Measurements from ENCODE around the gene TXNDC16.
A peak's percentile ranks its signal among the peaks of the same experiment; 100 is the strongest.

Gene TXNDC16

DNA sequence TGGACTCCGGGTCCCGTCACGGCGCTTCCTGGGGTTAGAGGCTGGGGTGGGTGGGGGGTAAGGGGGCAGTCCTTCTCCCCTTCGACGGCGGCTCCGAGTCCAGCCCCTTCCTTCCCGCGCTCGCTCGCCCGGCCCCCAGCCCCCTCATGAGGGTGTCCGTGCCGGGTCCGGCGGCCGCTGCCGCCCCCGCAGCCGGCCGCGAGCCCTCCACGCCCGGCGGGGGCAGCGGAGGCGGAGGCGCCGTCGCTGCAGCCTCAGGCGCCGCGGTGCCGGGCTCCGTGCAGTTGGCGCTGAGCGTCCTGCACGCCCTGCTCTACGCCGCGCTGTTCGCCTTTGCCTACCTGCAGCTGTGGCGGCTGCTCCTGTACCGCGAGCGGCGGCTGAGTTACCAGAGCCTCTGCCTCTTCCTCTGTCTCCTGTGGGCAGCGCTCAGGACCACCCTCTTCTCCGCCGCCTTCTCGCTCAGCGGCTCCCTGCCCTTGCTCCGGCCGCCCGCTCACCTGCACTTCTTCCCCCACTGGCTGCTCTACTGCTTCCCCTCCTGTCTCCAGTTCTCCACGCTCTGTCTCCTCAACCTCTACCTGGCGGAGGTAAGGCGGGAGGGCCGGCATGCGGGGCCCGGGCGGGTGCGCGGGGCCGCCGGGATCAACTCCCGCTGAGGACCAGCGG lies 831 bp upstream of the TXNDC16 start:
- peaks cover 0 to 3% (median 0%) of the 10 kb centered on the region in 4 experiments for H3K36me3 ChIP-seq (ENCODE audit: control insufficient read depth in 4 of 4, insufficient read depth in 4 of 4, low read length in 3 of 4)
- H3K4me1 ChIP-seq (ENCODE audit: control extremely low read depth in 1 of 4, control insufficient read depth in 4 of 4, insufficient read depth in 4 of 4, low read length in 3 of 4) = peaks cover 19 to 38% (median 27%) of the 10 kb centered on the region in 4 experiments
- H3K27me3 ChIP-seq (replicated peaks in 2 of 5; ENCODE audit: control insufficient read depth in 4 of 5, insufficient read depth in 5 of 5, low read length in 4 of 5) = peaks cover 0 to 3% (median 0%) of the 10 kb centered on the region in 5 experiments
- H3K9me3 ChIP-seq (ENCODE audit: control extremely low read depth in 1 of 5, control insufficient read depth in 4 of 5, insufficient read depth in 2 of 5, low read depth in 1 of 5, low read length in 4 of 5) = peaks cover 0 to under 1% (median 0%) of the 10 kb centered on the region in 5 experiments
- WGBS (ENCODE audit: insufficient coverage) = 0% methylated on average over 49 of the region's 69 CpGs
- peak overlapping the region; percentile 66 to 96 (median 82) for H3K4me3 ChIP-seq (ENCODE audit: control insufficient read depth in 1 of 7, extremely low read depth in 1 of 7, insufficient read depth in 4 of 7, low read depth in 2 of 7, low read length in 6 of 7)
- POLR2A ChIA-PET = interaction anchor here (1.5 kb wide), 1 partner anchor 242 kb away, joined by 3 read pairs; no protein-coding TSS in a partner anchor
- DNase-seq = peak; percentile 7 to 50 (median 31)
- no peak overlapping the region for H3K27ac ChIP-seq (ENCODE audit: insufficient read depth in 1 of 2, low read depth in 1 of 2, low read length in 2 of 2, poor library complexity in 1 of 2, severe bottlenecking in 2 of 2)
- CTCF ChIA-PET = interaction anchor here (1.2 to 3.0 kb wide), 6 partner anchors 9 to 236 kb away, joined by 3 to 12 read pairs (median 6); no protein-coding TSS in a partner anchor

- CTCF ChIA-PET = interaction anchor here (0.6 to 3.0 kb wide), 10 partner anchors 8 to 1512 kb away, joined by 3 to 12 read pairs (median 4); no protein-coding TSS in a partner anchor
- peak; percentile 45 to 54 (median 49) for DNase-seq
- Histone ChIP-seq H3K27me3 (replicated peaks in 2 of 5; ENCODE audit: control insufficient read depth in 4 of 5, insufficient read depth in 5 of 5, low read length in 4 of 5) (peaks cover 0 to 3% (median 0%) of the 10 kb centered on the region in 5 experiments), H3K27ac (ENCODE audit: insufficient read depth in 1 of 2, low read depth in 1 of 2, low read length in 2 of 2, poor library complexity in 1 of 2, severe bottlenecking in 2 of 2) (peak overlapping the region; percentile 47 to 84), H3K9me3 (ENCODE audit: control extremely low read depth in 1 of 5, control insufficient read depth in 4 of 5, insufficient read depth in 2 of 5, low read depth in 1 of 5, low read length in 4 of 5) (no peaks in the 10 kb centered on the region), H3K4me1 (ENCODE audit: control extremely low read depth in 1 of 4, control insufficient read depth in 4 of 4, insufficient read depth in 4 of 4, low read length in 3 of 4) (peaks cover 19 to 38% (median 27%) of the 10 kb centered on the region in 4 experiments), H3K4me3 (ENCODE audit: control insufficient read depth in 1 of 7, extremely low read depth in 1 of 7, insufficient read depth in 4 of 7, low read depth in 2 of 7, low read length in 6 of 7) (peak overlapping the region; percentile 73 to 95 (median 86)), H3K36me3 (ENCODE audit: control insufficient read depth in 4 of 4, insufficient read depth in 4 of 4, low read length in 3 of 4) (peaks cover 0 to 4% (median under 1%) of the 10 kb centered on the region in 4 experiments)
- POLR2A ChIA-PET = interaction anchor here (0.6 to 1.5 kb wide), 4 partner anchors 13 to 283 kb away, joined by 3 to 5 read pairs (median 3); no protein-coding TSS in a partner anchor
- 0% methylated on average over 7 of the region's 8 CpGs for WGBS (ENCODE audit: insufficient coverage)
Measured at GRCh38 chr14:52551696-52552062, 626 bp downstream of the TXNDC16 start.

DNA sequence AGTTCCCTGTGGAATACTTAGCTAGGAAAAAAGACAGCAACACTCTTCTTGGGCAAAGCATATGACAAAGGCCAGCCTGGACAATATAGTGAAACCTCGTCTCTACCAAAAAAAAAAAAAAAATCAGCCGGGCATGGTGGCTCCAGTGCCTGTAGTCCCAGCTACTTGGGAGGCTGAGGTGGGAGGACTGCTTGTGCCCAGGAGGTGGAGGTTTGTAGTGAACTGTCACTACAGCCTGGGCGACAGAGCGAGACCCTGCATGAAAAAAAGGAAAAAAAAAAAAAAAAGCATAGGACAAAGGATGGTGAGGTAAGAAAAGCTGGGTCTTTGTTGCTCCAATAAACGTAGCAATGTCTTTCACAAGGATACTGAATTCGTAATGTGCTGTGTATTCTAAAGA lies 1.1 kb downstream of the TXNDC16 start:
- peaks cover 0 to 3% (median 0%) of the 10 kb centered on the region in 5 experiments for H3K27me3 ChIP-seq (replicated peaks in 2 of 5; ENCODE audit: control insufficient read depth in 4 of 5, insufficient read depth in 5 of 5, low read length in 4 of 5)
- no peak for DNase-seq
- peak overlapping the region in 1 of 2 experiments; percentile 84 for H3K27ac ChIP-seq (ENCODE audit: insufficient read depth in 1 of 2, low read depth in 1 of 2, low read length in 2 of 2, poor library complexity in 1 of 2, severe bottlenecking in 2 of 2)
- no peaks in the 10 kb centered on the region for H3K9me3 ChIP-seq (ENCODE audit: control extremely low read depth in 1 of 5, control insufficient read depth in 4 of 5, insufficient read depth in 2 of 5, low read depth in 1 of 5, low read length in 4 of 5)
- peak overlapping the region in 6 of 7 experiments; percentile 80 to 95 (median 89) for H3K4me3 ChIP-seq (ENCODE audit: control insufficient read depth in 1 of 7, extremely low read depth in 1 of 7, insufficient read depth in 4 of 7, low read depth in 2 of 7, low read length in 6 of 7)
- CTCF ChIA-PET = interaction anchor here (0.6 to 3.0 kb wide), 6 partner anchors 10 to 1512 kb away, joined by 3 to 12 read pairs (median 4); no protein-coding TSS in a partner anchor
- POLR2A ChIA-PET = interaction anchor here (0.6 to 1.5 kb wide), 4 partner anchors 13 to 282 kb away, joined by 3 to 5 read pairs (median 3); no protein-coding TSS in a partner anchor
- H3K36me3 ChIP-seq (ENCODE audit: control insufficient read depth in 4 of 4, insufficient read depth in 4 of 4, low read length in 3 of 4) = peaks cover 0 to 4% (median under 1%) of the 10 kb centered on the region in 4 experiments
- H3K4me1 ChIP-seq (ENCODE audit: control extremely low read depth in 1 of 4, control insufficient read depth in 4 of 4, insufficient read depth in 4 of 4, low read length in 3 of 4) = peaks cover 19 to 38% (median 27%) of the 10 kb centered on the region in 4 experiments
- WGBS (ENCODE audit: insufficient coverage) = 79% methylated on average over 3 of the region's 6 CpGs

DNA sequence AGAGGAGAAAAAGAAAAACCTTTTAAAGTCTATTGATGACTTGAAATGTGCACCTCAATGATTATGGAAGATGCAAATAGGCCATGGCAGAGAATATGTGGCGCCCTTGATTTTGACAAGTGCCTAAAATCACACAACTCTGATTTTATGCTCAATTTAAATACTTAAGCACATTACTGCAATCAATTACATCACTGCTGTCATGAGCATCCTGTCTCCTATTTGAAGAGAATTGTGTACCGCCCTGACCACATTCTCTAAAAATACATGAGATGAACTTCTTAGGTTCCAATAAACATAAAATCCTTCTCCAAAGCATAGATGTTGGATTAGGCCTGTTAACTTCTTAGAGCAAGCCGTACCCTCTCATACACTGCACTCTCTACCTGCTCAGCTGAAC lies 1.6 kb downstream of the TXNDC16 start:
- peak in 1 of 3 donors; percentile 29 for DNase-seq
- Histone ChIP-seq H3K9me3 (ENCODE audit: control extremely low read depth in 1 of 5, control insufficient read depth in 4 of 5, insufficient read depth in 2 of 5, low read depth in 1 of 5, low read length in 4 of 5) (no peaks in the 10 kb centered on the region), H3K27ac (ENCODE audit: insufficient read depth in 1 of 2, low read depth in 1 of 2, low read length in 2 of 2, poor library complexity in 1 of 2, severe bottlenecking in 2 of 2) (no peak overlapping the region), H3K36me3 (ENCODE audit: control insufficient read depth in 4 of 4, insufficient read depth in 4 of 4, low read length in 3 of 4) (peaks cover 0 to 4% (median under 1%) of the 10 kb centered on the region in 4 experiments), H3K4me1 (ENCODE audit: control extremely low read depth in 1 of 4, control insufficient read depth in 4 of 4, insufficient read depth in 4 of 4, low read length in 3 of 4) (peaks cover 19 to 38% (median 27%) of the 10 kb centered on the region in 4 experiments), H3K4me3 (ENCODE audit: control insufficient read depth in 1 of 7, extremely low read depth in 1 of 7, insufficient read depth in 4 of 7, low read depth in 2 of 7, low read length in 6 of 7) (peak overlapping the region in 2 of 7 experiments; percentile 86 to 94), H3K27me3 (replicated peaks in 2 of 5; ENCODE audit: control insufficient read depth in 4 of 5, insufficient read depth in 5 of 5, low read length in 4 of 5) (peaks cover 0 to 3% (median 0%) of the 10 kb centered on the region in 5 experiments)
- CTCF ChIA-PET = interaction anchor here (2.0 to 3.0 kb wide), 2 partner anchors 12 to 13 kb away, joined by 9 to 12 read pairs; no protein-coding TSS in a partner anchor
- WGBS (ENCODE audit: insufficient coverage) = 50% methylated on average over 1 of the region's 3 CpGs
- POLR2A ChIA-PET = no interaction called here

DNA sequence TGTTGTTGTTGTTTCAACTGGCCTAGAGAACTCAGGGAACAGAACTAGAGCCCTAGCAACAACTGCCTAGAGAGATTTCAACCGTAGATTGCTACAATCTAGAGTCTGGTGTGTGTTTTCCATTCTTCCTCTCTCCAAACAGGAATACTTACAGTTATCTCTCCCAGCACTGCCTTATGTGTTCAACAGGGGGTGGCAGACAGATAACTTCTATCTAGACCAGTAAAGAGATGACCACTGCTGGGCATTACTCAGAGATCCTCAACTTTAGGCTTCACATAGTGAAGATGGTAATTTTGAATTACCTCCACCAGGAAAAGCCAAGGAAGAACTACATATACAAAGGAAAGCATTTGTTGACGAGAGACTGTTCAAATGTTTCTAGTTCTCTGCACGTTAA lies 4.8 kb downstream of the TXNDC16 start:
- POLR2A ChIA-PET = no interaction called here

DNA sequence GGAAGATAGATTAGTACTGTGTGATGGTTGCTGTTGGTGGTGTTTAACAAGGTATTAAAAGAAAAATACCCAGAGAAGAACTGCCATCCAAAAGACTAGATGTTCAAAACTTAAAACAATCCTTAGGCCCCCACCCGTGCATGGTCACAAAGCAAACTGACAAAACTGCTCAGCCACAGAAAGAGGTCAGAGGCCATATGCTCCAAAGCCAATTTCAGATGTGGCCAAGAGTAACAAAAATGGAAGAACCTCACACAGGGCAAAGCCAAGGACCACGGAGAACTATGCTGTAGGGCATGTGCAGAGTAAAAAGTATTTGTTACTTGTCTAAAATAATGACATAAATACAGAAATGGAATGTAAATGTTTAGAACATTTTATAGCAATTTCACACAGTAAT lies 5.3 kb downstream of the TXNDC16 start:
- no peaks in the 10 kb centered on the region for H3K9me3 ChIP-seq (ENCODE audit: control extremely low read depth in 1 of 5, control insufficient read depth in 4 of 5, insufficient read depth in 2 of 5, low read depth in 1 of 5, low read length in 4 of 5)
- H3K27me3 ChIP-seq (replicated peaks in 2 of 5; ENCODE audit: control insufficient read depth in 4 of 5, insufficient read depth in 5 of 5, low read length in 4 of 5) = no peaks in the 10 kb centered on the region
- ChIA-PET POLR2A (interaction anchor here (0.8 kb wide), 1 partner anchor 10 kb away, joined by 3 read pairs; no protein-coding TSS in a partner anchor), CTCF (no interaction called here)
- H3K4me1 ChIP-seq (ENCODE audit: control extremely low read depth in 1 of 4, control insufficient read depth in 4 of 4, insufficient read depth in 4 of 4, low read length in 3 of 4) = peaks cover 8 to 21% (median 15%) of the 10 kb centered on the region in 4 experiments
- WGBS (ENCODE audit: insufficient coverage) = 92% methylated on average over 2 of the region's 2 CpGs
- H3K4me3 ChIP-seq (ENCODE audit: control insufficient read depth in 1 of 7, extremely low read depth in 1 of 7, insufficient read depth in 4 of 7, low read depth in 2 of 7, low read length in 6 of 7) = no peak overlapping the region
- no peak overlapping the region for H3K27ac ChIP-seq (ENCODE audit: insufficient read depth in 1 of 2, low read depth in 1 of 2, low read length in 2 of 2, poor library complexity in 1 of 2, severe bottlenecking in 2 of 2)
- peaks cover 0 to 9% (median under 1%) of the 10 kb centered on the region in 4 experiments for H3K36me3 ChIP-seq (ENCODE audit: control insufficient read depth in 4 of 4, insufficient read depth in 4 of 4, low read length in 3 of 4)
- no peak for DNase-seq

More for the DNA sequence above, 4.8 kb downstream of the TXNDC16 start:
- peaks cover 0 to 9% (median under 1%) of the 10 kb centered on the region in 4 experiments for H3K36me3 ChIP-seq (ENCODE audit: control insufficient read depth in 4 of 4, insufficient read depth in 4 of 4, low read length in 3 of 4)
- H3K4me1 ChIP-seq (ENCODE audit: control extremely low read depth in 1 of 4, control insufficient read depth in 4 of 4, insufficient read depth in 4 of 4, low read length in 3 of 4) = peaks cover 8 to 24% (median 16%) of the 10 kb centered on the region in 4 experiments
- WGBS (ENCODE audit: insufficient coverage) = 100% methylated on average over 2 of the region's 3 CpGs
- H3K9me3 ChIP-seq (ENCODE audit: control extremely low read depth in 1 of 5, control insufficient read depth in 4 of 5, insufficient read depth in 2 of 5, low read depth in 1 of 5, low read length in 4 of 5) = no peaks in the 10 kb centered on the region
- DNase-seq = no peak
- H3K4me3 ChIP-seq (ENCODE audit: control insufficient read depth in 1 of 7, extremely low read depth in 1 of 7, insufficient read depth in 4 of 7, low read depth in 2 of 7, low read length in 6 of 7) = no peak overlapping the region
- no peak overlapping the region for H3K27ac ChIP-seq (ENCODE audit: insufficient read depth in 1 of 2, low read depth in 1 of 2, low read length in 2 of 2, poor library complexity in 1 of 2, severe bottlenecking in 2 of 2)
- CTCF ChIA-PET = no interaction called here
- no peaks in the 10 kb centered on the region for H3K27me3 ChIP-seq (replicated peaks in 2 of 5; ENCODE audit: control insufficient read depth in 4 of 5, insufficient read depth in 5 of 5, low read length in 4 of 5)
